Heart left ventricle (tissue), 13 donors: ENCODE measurements around the gene AKNA.

Source experiments
- CTCF ChIP-seq, 12 donors: fragments of 200-600 bp; sonication (generic) in 4 of 12; IDR thresholded peaks; one replicate each; pipeline versions ENCODE4 v1.5.0 to v1.8.0; 2018 to 2022; ENCODE audit warnings: antibody characterized with exemption in 12 of 12, mild to moderate bottlenecking in 5 of 12
- POLR2A ChIP-seq, 2 donors: fragments of 450-650 bp; IDR thresholded peaks; one replicate each; pipeline ENCODE4 v1.6.1; 2017; ENCODE audit warnings: antibody characterized with exemption in 2 of 2, mild to moderate bottlenecking in 2 of 2, moderate library complexity in 2 of 2
- donor health status: ischemic (EF 13 %, LVEDD 7.1; RV severe dilation, severe dysfunction).
- donor health status: DM: no; HTN: yes; CAD: no.
- donor health status: DM: no; HTN: no; CAD: no.
- donor health status: ischemic (EF 25% LVEDD 6.9; RV normal size, moderate dysfunction).
- donor health status: ischemic (EF 25% LVEDD 5.7; RV mildly dilated, moderate dysfunction).
- donor health status: ischemic (EF 35%, LVEDD 5.7; RV mildly dilated, moderate dysfunction).
- donor health status: nonischemic (EF 11% LVEDD 7.7; RV severe dilation, severe dysfunction).
- donor health status: DM: yes; HTN: yes; CAD: no.
- donor health status: PGD.
- donor health status: ischemic (EF 29% LVEDD 5.4; RV normal size, mild dysfunction).
- donor health status: nonischemic (EF 23%, LVEDD 6.1; RV moderate dilation, normal function).

DNA sequence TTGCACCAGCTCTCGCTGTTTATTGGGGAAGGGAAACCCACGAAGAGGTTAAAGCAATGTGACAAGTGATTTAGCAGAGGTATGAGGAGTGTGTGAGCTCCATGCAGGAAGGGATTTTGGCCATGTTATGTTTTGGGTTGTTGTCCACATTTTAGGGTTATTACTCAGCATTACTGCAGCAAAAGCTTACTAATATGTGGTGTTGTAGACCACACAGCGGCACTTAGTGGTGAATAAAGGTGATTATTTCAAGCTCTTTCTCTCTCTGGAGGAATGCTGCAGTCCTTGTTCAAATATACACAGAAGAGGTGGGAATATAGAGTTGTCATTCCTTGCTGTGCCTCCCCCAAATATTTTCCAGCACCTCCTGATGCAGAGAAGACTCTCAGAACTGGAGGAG, 29.7 kb upstream of the AKNA start:
- TF ChIP-seq CTCF (IDR thresholded peaks at IDR 0.05) (no peak), POLR2A (IDR thresholded peaks at IDR 0.05) (no peak)
